NCI-H226 (cell line): ENCODE measurements around the gene ERBB4.
"Not testable (repeated sequence)": the region's sequence is repeated elsewhere in the genome, so short reads cannot be mapped to it uniquely, and the experiment has no call there.

Source experiments
- DNase-seq: peaks from one replicate; pipeline ENCODE4 v3.0.0-alpha.2; 2015

Gene ERBB4

DNA sequence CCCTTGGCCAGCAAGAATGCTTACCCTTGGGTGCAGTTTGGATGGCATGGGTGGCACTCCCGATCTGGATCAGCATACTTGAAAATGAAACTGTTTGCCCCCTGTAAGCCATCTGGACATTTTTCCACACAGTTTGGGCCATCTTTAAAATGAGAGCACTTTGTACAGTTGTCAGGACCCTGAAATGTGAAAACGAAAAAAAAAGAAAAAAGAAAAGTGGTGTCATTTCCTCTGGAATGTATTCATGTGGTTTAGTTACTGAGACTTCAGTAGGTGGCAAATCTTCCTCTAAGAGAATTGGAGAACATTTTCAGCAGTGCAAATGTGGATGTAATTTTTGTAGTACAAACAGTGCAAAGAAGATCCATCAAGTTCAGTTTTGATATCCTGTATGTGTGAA is 873.3 kb downstream of the ERBB4 start:
- no peak for DNase-seq

GRCh38 chr2:211664321-211664720 is 874.3 kb downstream of the ERBB4 start:
- DNase-seq, result no peak

- no peak for DNase-seq
Measured at GRCh38 chr2:211654211-211654780, 884.3 kb downstream of the ERBB4 start.

- no peak for DNase-seq
Measured at GRCh38 chr2:211652327-211652726, 886.3 kb downstream of the ERBB4 start.

- DNase-seq, result no peak
Measured at GRCh38 chr2:211649331-211649730, 889.3 kb downstream of the ERBB4 start.

- DNase-seq, result no peak
Measured at GRCh38 chr2:211631503-211631902, 907.1 kb downstream of the ERBB4 start.

DNA sequence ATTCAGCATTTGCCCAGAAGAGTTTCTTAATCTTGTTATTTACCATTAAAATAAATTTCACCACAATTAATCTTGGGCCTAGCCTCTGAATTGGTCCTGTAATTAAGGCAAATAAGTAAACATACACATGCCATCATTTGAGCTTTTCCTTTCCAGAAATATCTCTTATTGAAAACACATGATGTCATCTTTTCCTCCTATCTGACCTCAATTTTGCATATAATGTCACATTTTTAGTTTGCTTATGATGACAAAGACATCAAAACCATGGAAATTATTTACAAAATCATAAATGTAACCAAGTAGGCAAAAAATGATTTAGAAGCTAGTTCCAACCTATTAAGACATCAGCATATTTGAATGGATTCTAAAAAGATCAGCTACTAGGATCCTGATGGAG is 915.5 kb downstream of the ERBB4 start:
- DNase-seq, result no peak

DNA sequence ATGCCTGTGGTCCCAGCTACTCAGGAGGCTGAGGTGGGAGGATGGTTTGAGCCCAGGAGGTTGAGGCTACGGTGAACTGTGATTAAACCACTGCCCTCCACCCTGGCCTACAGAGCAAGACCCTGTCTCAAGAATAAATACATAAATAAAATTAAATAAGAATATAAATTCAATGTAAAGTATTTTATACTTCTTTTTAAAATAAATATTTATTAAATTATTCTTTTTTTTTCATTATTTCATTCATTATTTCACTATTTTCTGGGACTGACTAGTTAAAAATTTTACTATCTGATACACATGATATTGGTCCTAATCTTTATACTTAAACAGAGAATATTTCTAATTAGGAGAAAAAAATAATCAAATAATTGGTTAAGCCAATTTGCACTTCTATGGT is 917.6 kb downstream of the ERBB4 start:
- DNase-seq, result no peak

DNA sequence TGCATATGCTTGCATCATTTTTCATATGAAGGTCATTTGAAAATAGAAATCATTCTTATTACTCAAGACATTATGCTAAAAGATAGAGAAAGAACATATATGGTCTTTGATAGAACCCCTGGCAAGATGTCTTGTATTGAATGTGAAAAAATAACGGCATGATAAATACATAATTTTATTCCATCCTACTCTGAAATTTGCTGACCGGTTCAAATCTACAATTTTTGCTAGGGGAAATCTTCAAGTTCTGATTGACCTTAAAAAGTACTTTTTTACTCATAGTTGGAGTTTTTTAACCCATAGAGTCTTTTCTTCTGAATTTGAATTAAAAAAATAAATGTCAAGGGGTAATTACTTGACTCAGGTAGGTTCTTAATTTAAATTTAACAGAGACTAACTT is 920.8 kb downstream of the ERBB4 start:
- no peak for DNase-seq

- DNase-seq, result no peak
Measured at GRCh38 chr2:211611621-211612020, 927.0 kb downstream of the ERBB4 start.

DNA sequence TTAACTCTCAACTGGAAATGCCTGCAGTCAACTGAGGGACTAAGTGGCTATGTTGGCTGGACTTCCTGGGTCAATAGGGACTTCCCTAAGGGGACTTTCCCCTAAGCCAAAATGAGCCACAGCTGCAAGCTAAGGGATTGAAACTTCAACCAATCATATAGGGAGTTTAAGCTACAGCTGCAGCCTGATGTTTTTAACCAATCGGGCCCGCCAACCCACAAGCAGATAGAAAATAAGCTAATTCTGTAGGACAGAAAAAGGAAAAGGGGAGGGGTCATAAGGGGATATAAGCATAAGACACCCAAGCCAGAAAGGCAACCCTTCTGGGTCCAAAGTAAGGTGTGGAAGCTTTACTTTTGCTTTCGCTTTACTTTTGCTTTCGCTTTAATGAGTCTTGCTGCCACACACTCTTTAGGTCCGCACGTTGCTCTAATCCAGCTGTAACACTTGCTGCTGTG is 927.5 kb downstream of the ERBB4 start:
- DNase-seq, result no peak

GRCh38 chr2:211609127-211609526 is 929.5 kb downstream of the ERBB4 start:
- DNase-seq, result no peak

DNA sequence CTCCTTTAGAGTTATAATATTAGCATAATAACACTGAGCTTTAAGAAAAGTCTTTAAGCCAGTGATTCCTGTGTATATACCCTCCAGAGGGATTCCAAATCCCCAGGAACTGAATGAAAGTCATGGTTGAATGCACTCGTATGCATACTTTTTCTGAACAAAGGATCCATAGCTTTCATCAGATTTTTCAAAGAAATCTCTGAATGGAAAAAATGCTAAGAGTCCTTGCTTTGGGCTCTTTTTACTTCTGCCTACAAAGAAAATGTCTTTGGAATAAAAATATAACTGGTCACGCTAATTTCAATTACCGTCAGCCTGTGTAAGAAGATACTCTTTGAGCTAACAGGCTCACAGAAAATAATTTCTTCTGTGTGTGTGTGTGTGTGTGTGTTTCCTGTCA is 939.5 kb downstream of the ERBB4 start:
- no peak for DNase-seq

GRCh38 chr2:211598238-211598637 is 940.4 kb downstream of the ERBB4 start:
- no peak for DNase-seq

DNA sequence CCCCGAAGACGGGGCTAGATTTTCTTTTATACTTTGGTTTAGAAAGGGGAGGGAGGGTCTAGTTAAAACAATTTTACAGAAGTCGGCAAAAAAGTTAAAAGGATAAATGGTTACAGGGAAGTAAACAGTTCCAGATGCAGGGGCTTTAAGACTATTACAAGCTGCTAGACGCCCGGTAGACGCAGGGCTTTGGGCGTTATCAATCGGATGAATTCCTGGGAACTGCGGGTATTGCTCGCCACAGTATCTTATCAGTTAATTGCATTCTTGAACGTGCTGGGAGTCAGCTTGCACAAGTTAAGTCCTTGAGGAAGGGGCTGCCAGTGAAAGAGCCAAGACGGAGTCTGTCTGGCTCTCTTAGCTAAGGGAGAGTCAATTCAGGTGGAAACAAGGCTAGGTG is 946.6 kb downstream of the ERBB4 start:
- DNase-seq, result not testable (repeated sequence)

DNA sequence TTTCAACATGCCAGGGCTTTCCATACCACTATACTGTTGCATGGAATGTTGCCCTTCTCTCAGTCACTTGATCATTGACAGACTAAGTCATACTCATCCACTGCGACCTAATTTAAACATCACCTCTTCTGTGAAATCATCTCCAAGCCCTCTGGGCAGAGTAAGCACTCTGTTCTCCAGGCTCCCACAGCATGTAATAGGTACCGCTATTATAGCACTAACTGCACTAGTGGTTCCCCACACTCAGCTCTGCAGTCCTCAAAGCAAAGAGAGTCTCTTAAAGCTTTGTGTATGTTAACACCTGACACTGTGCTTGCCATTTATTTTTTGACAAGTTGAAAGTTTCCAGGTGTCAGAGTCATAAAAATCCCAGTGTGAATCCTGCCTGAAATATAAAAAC is 947.2 kb downstream of the ERBB4 start:
- no peak for DNase-seq

DNA sequence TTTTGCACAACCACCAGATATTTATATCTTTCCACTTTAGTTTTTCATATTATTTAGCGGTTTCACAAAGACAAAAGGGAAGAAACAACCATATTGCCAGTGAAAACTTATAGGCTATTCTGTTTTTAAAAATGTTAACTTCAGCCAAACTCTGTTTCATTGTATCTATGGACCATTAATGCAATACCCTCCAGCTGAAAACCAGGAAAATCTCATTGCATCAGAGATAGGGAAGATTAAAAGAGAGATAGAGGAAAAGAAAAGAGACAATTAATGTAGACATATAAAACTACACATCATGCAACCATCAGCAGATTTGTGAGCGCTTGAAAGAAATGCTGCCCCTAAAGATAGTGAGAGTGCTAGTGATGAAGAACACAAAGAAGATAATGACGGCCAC is 970.2 kb downstream of the ERBB4 start:
- DNase-seq, result no peak

- no peak for DNase-seq
Measured at GRCh38 chr2:211564441-211564840, 974.2 kb downstream of the ERBB4 start.

- DNase-seq, result no peak
Measured at GRCh38 chr2:211545582-211545981, 993.0 kb downstream of the ERBB4 start.

GRCh38 chr2:211534632-211535031 is 1004.0 kb downstream of the ERBB4 start:
- no peak for DNase-seq

- DNase-seq, result not testable (repeated sequence)
Measured at GRCh38 chr2:211524248-211524647, 1014.4 kb downstream of the ERBB4 start.

DNA sequence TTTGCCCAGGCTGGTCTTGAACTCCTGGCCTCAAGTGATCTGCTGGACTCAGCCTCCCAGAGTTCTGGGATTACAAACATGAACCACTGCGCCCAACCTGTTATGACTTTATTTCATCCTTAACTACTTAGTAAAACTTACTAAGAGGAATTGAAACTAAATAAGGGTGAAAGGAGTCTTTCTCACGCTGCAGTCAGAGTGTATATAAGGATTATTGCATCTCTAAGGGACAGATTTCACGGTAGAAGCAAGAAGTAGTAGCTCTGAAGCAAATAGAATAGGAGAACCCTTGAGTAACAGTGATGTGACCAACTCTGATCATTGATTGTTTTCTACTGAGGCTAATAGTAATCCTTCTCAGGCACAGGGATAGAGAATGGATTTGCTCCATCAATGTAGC is 1022.1 kb downstream of the ERBB4 start:
- no peak for DNase-seq

DNA sequence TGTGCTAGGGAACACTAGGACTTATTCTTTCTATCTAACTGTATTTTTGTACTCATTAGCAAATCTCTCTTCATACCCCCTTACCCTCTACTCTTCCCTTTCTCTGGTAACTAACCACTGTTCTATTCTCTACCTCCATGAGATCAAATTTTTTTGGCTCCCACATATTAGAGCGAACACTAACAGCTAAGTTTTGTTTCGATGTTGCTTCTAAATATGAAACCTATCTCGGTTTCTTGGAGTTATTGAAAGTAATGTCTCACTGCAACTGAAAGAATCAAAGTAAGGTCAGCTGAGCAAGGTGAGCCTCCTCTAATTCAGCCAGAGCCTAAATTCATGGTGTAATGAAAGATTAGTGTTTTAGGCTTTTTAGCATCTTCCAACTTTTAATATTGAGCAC is 1024.6 kb downstream of the ERBB4 start:
- DNase-seq, result no peak

DNA sequence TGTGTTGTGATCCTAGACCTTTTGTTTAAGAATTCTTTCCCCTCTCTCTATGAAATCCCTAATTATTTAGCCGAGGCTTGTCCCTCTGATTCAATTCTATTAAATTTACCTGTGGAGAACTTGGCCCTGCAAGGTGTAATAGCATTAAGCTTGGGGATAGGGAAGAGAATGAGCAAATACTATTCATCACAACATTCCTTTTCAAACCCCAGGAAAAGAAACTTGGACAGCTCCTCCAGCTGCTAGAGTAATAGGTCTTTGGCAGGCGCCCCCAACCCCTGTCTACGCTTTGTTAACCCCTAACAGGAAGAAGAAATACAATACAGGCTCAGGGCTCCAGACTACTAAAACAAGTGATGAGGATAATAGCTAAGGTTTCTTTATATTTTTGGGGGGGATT is 1025.2 kb downstream of the ERBB4 start:
- DNase-seq, result no peak

DNA sequence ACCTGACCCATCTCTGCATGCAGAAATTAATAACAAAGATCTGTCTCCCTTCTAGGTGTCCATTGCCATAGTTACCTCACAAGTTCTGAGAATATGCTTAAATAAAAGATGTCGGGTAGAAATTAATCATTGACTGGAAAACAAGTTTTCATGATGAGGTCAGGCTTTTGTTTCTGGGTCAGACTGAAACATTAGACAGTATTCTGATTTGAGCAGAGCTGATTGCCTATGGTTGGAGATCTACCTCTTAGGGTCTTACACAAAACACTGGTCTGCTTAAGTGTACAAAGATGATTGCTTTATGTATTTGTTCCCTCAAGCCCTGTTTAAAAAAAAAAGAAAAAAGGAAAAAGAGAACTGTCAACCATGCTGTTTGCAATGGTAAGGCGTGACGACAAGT is 1025.8 kb downstream of the ERBB4 start:
- no peak for DNase-seq

- DNase-seq, result no peak
Measured at GRCh38 chr2:211503856-211504255, 1034.7 kb downstream of the ERBB4 start.
